Endodermal cell (in vitro differentiated cells): Measurements from ENCODE around the gene KCNQ5. TPM values are rescaled to one million over a fixed set of nuclear protein-coding genes. Genes with fewer than 3 reads are reported as not detected.

Experiments used
- DNase-seq: peaks from one replicate; pipeline ENCODE4 v3.0.0-alpha.2; 2017
- H3K27ac ChIP-seq: 2 replicates; pipeline ENCODE4 v1.5.1; 2013; ENCODE audit warnings: mild to moderate bottlenecking, low read depth, low read length, moderate library complexity
- H3K27me3 ChIP-seq: 2 replicates; pipeline ENCODE4 v1.6.1; 2013; ENCODE audit warnings: mild to moderate bottlenecking, low read length, moderate library complexity; ENCODE audit not compliant: insufficient read depth, control insufficient read depth, poor library complexity, severe bottlenecking
- H3K36me3 ChIP-seq: 2 replicates; pipeline ENCODE4 v1.7.0; 2013; ENCODE audit warnings: mild to moderate bottlenecking, low read length, moderate library complexity; ENCODE audit not compliant: control insufficient read depth, insufficient read depth
- H3K4me1 ChIP-seq: one replicate; pipeline ENCODE4 v1.7.0; 2013; ENCODE audit warnings: low read length; ENCODE audit not compliant: control insufficient read depth, insufficient read depth
- H3K4me3 ChIP-seq: 2 replicates; pipeline ENCODE4 v1.5.1; 2013; ENCODE audit warnings: mild to moderate bottlenecking, low read length, moderate library complexity
- H3K9ac ChIP-seq: 2 replicates; pipeline ENCODE4 v1.6.1; 2013; ENCODE audit warnings: mild to moderate bottlenecking, low read length, moderate library complexity; ENCODE audit not compliant: poor library complexity, severe bottlenecking; ENCODE audit errors: extremely low read depth
- H3K9me3 ChIP-seq: 2 replicates; pipeline ENCODE4 v1.6.1; 2013; ENCODE audit warnings: mild to moderate bottlenecking, low read length, moderate library complexity; ENCODE audit not compliant: control insufficient read depth
- H3K27ac Mint-ChIP-seq: 2 replicates; pipeline ENCODE4 v1.8.0; 2020; ENCODE audit warnings: mixed read lengths
- H3K27me3 Mint-ChIP-seq: 2 replicates; pipeline ENCODE4 v1.8.0; 2021; ENCODE audit warnings: mild to moderate bottlenecking, mixed read lengths; ENCODE audit not compliant: insufficient read depth
- H3K36me3 Mint-ChIP-seq: 2 replicates; pipeline ENCODE4 v1.8.0; 2020; ENCODE audit warnings: low read depth, mixed read lengths
- H3K4me1 Mint-ChIP-seq: 2 replicates; pipeline ENCODE4 v1.8.0; 2020; ENCODE audit warnings: mixed read lengths
- H3K4me3 Mint-ChIP-seq: 2 replicates; pipeline ENCODE4 v1.8.0; 2020; ENCODE audit warnings: mild to moderate bottlenecking, moderate library complexity, mixed read lengths
- H3K9me3 Mint-ChIP-seq: 2 replicates; pipeline ENCODE4 v1.8.0; 2020; ENCODE audit warnings: mild to moderate bottlenecking, mixed read lengths
- CTCF ChIP-seq: fragments of 200-600 bp; sonication (generic); conservative IDR thresholded peaks from 2 replicates; pipeline ENCODE4 v1.5.0; 2021; ENCODE audit warnings: antibody characterized with exemption, mild to moderate bottlenecking
- WGBS, 2 experiments: methylation state at CpG; one replicate each; pipeline versions ENCODE4 v1.1.5 to v1.1.7; 2013; ENCODE audit warnings: missing lambda C conversion rate in 2 of 2, mixed read lengths in 1 of 2; ENCODE audit not compliant: insufficient coverage in 1 of 2, insufficient read length in 1 of 2; 5-methylcytosine and 5-hydroxymethylcytosine counted together
- total RNA-seq, 2 donors: library from RNA; stranded (reverse); fragmentation: NEBNext Ultra II Directional in 1 of 2; extraction: Animal tissue kit (Norgen Biotek cat#: 25700) in 1 of 2; gene quantifications; 2 replicates in 1 of 2; 3 replicates in 1 of 2; pipeline ENCODE4 v1.2.1, GENCODE V29; 2021

KCNQ5 gene
- total RNA-seq, 2 donors from 2014 or later = 2.4 to 8.3 TPM

- no peaks in the 10 kb centered on the region for H3K27me3 Mint-ChIP-seq
- 94 to 100% methylated on average over 1 of the region's 1 CpG for WGBS, 2 experiments
- no peaks in the 10 kb centered on the region for H3K4me1 ChIP-seq
- no peak overlapping the region for H3K27ac Mint-ChIP-seq
- H3K36me3 Mint-ChIP-seq = no peaks in the 10 kb centered on the region
- H3K27ac ChIP-seq = no peak overlapping the region
- no peaks in the 10 kb centered on the region for H3K9me3 ChIP-seq
- no peaks in the 10 kb centered on the region for H3K27me3 ChIP-seq
- no peaks in the 10 kb centered on the region for H3K36me3 ChIP-seq
- TF ChIP-seq CTCF = no peak
- H3K9me3 Mint-ChIP-seq = no peaks in the 10 kb centered on the region
- H3K9ac ChIP-seq = no peak overlapping the region
- DNase-seq = no peak
- H3K4me1 Mint-ChIP-seq = peaks cover 8% of the 10 kb centered on the region
- H3K4me3 Mint-ChIP-seq = no peak overlapping the region
- H3K4me3 ChIP-seq = no peak overlapping the region
These were observed 194.2 kb downstream of the KCNQ5 start for GRCh38 chr6:72816022-72816421.

- peaks cover 2% of the 10 kb centered on the region for H3K4me1 Mint-ChIP-seq
- no peak for TF ChIP-seq CTCF
These were observed 195.3 kb downstream of the KCNQ5 start for GRCh38 chr6:72817208-72817607.

DNA sequence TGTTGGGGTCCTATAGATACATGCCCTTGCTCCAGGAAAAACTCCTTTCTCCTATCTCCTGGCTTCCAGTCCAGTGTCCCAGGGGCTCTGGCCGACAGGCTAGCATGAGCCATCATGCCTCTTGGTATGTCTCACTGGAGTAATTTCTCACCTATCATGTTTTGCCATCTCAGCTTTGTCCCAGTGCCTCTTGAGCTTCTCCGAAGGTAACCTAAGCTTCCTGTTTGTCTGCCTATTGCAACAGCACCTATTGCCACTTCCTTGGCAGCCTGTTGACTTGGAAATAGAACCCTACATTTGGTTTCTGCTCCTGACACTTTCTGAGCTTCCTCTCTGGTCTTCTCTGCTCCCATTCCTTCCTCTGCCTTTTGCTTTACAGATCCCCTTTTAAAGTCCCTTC, 197.7 kb downstream of the KCNQ5 start:
- Histone ChIP-seq H3K27ac (no peak overlapping the region), H3K9me3 (no peaks in the 10 kb centered on the region), H3K9ac (no peak overlapping the region), H3K27me3 (no peaks in the 10 kb centered on the region), H3K4me3 (no peak overlapping the region), H3K4me1 (no peaks in the 10 kb centered on the region), H3K36me3 (no peaks in the 10 kb centered on the region)
- no peak overlapping the region for H3K4me3 Mint-ChIP-seq
- H3K27me3 Mint-ChIP-seq = no peaks in the 10 kb centered on the region
- H3K4me1 Mint-ChIP-seq = no peaks in the 10 kb centered on the region
- TF ChIP-seq CTCF = no peak
- H3K9me3 Mint-ChIP-seq = no peaks in the 10 kb centered on the region
- H3K36me3 Mint-ChIP-seq = no peaks in the 10 kb centered on the region
- H3K27ac Mint-ChIP-seq = no peak overlapping the region
- 88 to 92% methylated on average over 2 of the region's 2 CpGs for WGBS, 2 experiments
- DNase-seq = no peak

More at GRCh38 chr6:72817208-72817607, 195.3 kb downstream of the KCNQ5 start:
- Histone ChIP-seq H3K9me3 (no peaks in the 10 kb centered on the region), H3K27ac (no peak overlapping the region), H3K36me3 (no peaks in the 10 kb centered on the region), H3K4me1 (no peaks in the 10 kb centered on the region), H3K27me3 (no peaks in the 10 kb centered on the region), H3K4me3 (no peak overlapping the region), H3K9ac (no peak overlapping the region)
- DNase-seq = no peak
- no peak overlapping the region for H3K27ac Mint-ChIP-seq
- no peaks in the 10 kb centered on the region for H3K27me3 Mint-ChIP-seq
- no peak overlapping the region for H3K4me3 Mint-ChIP-seq
- H3K36me3 Mint-ChIP-seq = no peaks in the 10 kb centered on the region
- WGBS, 2 experiments = 90 to 100% methylated on average over 1 to 2 of the region's 2 CpGs
- no peaks in the 10 kb centered on the region for H3K9me3 Mint-ChIP-seq
